Endothelial cell of umbilical vein (primary cell): ENCODE measurements around the gene SPA17. TPM values are rescaled to one million over a fixed set of nuclear protein-coding genes. Genes with fewer than 3 reads are reported as not detected.

Experiments used
- BruUV-seq: library from RNA; stranded (reverse); fragments of 400-500 nt; replicated peaks from 2 replicates; lab custom pipeline; 2021; lab: Mats Ljungman, UMichigan
- CTCF ChIA-PET: fragments of 300-600, 350-600 bp; sonication (Branson Sonifier 250); formaldehyde crosslinking; loops from one replicate; lab custom pipeline; 2021; ENCODE audit warnings: antibody characterized with exemption, inconsistent platforms; lab: Charles Lee
- POLR2A ChIA-PET: fragments of 300-600, 350-600 bp; sonication (Branson Sonifier 250); formaldehyde crosslinking; loops from one replicate; lab custom pipeline; 2021; ENCODE audit warnings: antibody characterized with exemption, inconsistent platforms; lab: Charles Lee
- DNase-seq: peaks from one replicate; pipeline ENCODE4 v3.0.0-alpha.2; 2011; ENCODE audit warnings: low read depth, low spot score
- FAIRE-seq: peaks from 2 replicates; lab custom pipeline; 2011; peaks lifted over from hg19 to GRCh38; lab: Jason Lieb, UNC
- H2AFZ ChIP-seq: 2 replicates; pipeline ENCODE4 v1.6.0; 2012; ENCODE audit warnings: low read depth, low read length, control low read depth, inconsistent platforms
- H3K27ac ChIP-seq: 2 replicates; pipeline ENCODE4 v1.5.1; 2011; ENCODE audit warnings: low read depth, mild to moderate bottlenecking, control low read depth, low read length, moderate library complexity; ENCODE audit not compliant: insufficient read depth
- H3K27me3 ChIP-seq, 2 experiments: 2 replicates each; pipeline versions ENCODE4 v1.6.0 to v1.6.1; 2011; ENCODE audit warnings: low read length in 2 of 2, mixed read lengths in 1 of 2; ENCODE audit not compliant: control insufficient read depth in 2 of 2, insufficient read depth in 2 of 2
- H3K36me3 ChIP-seq, 2 experiments: 2 replicates in 1 of 2; 3 replicates in 1 of 2; pipeline ENCODE4 v1.5.1; 2011; ENCODE audit warnings: low read length in 2 of 2, mild to moderate bottlenecking in 1 of 2, moderate library complexity in 1 of 2; ENCODE audit not compliant: control insufficient read depth in 2 of 2, insufficient read depth in 2 of 2; ENCODE audit errors: extremely low read depth in 1 of 2
- H3K4me1 ChIP-seq: 3 replicates; pipeline ENCODE4 v1.5.1; 2011; ENCODE audit warnings: mild to moderate bottlenecking, low read length; ENCODE audit not compliant: control insufficient read depth, insufficient read depth; ENCODE audit errors: extremely low read depth
- H3K4me2 ChIP-seq: 2 replicates; pipeline ENCODE4 v1.6.1; 2011; ENCODE audit warnings: low read length, control low read depth, mixed read lengths; ENCODE audit not compliant: insufficient read depth
- H3K4me3 ChIP-seq, 3 experiments: fragments of 200-600 bp in 1 of 3; sonication (generic), shearing (Covaris generic) in 1 of 3; replicated peaks in 1 of 3; 2 replicates each; pipeline ENCODE4 v1.5.1; 2011 to 2016; ENCODE audit warnings: control low read depth in 3 of 3, low read length in 3 of 3, mild to moderate bottlenecking in 2 of 3, inconsistent platforms in 1 of 3, low read depth in 1 of 3, moderate library complexity in 1 of 3; ENCODE audit not compliant: insufficient read depth in 1 of 3
- H3K79me2 ChIP-seq: 2 replicates; pipeline ENCODE4 v1.6.0; 2012; ENCODE audit warnings: low read length, inconsistent platforms; ENCODE audit not compliant: control insufficient read depth, insufficient read depth
- H3K9ac ChIP-seq: replicated peaks from 2 replicates; pipeline ENCODE3; 2011; ENCODE audit warnings: low read length, control low read depth; ENCODE audit not compliant: insufficient read depth; ENCODE audit errors: extremely low read depth
- H3K9me1 ChIP-seq: replicated peaks from 3 replicates; pipeline ENCODE4 v1.6.0; 2011; ENCODE audit warnings: mild to moderate bottlenecking, low read length; ENCODE audit not compliant: control insufficient read depth, insufficient read depth; ENCODE audit errors: extremely low read depth
- H3K9me3 ChIP-seq: replicated peaks from 2 replicates; pipeline ENCODE4 v1.5.1; 2012; ENCODE audit warnings: low read length, inconsistent platforms; ENCODE audit not compliant: control insufficient read depth, insufficient read depth
- H4K20me1 ChIP-seq: replicated peaks from 2 replicates; pipeline ENCODE3; 2011; ENCODE audit warnings: mild to moderate bottlenecking, low read length; ENCODE audit not compliant: control insufficient read depth, insufficient read depth; ENCODE audit errors: extremely low read depth
- CTCF ChIP-seq, 2 donors: IDR thresholded peaks; 1 replicate in 1 of 2; 2 replicates in 1 of 2; pipeline ENCODE4 v1.5.1; 2011; ENCODE audit warnings: low read length in 2 of 2, mild to moderate bottlenecking in 2 of 2, moderate library complexity in 2 of 2, control low read depth in 1 of 2, inconsistent platforms in 1 of 2, low read depth in 1 of 2; ENCODE audit not compliant: insufficient read depth in 1 of 2; ENCODE audit errors: extremely low read depth in 1 of 2
- EZH2 ChIP-seq: IDR thresholded peaks from 2 replicates; pipeline ENCODE4 v1.6.1; 2012; ENCODE audit warnings: borderline replicate concordance, low read depth, mild to moderate bottlenecking, moderate library complexity, low read length, inconsistent platforms; ENCODE audit not compliant: severe bottlenecking
- FOS ChIP-seq: IDR thresholded peaks from 2 replicates; pipeline ENCODE4 v1.6.1; 2011; ENCODE audit warnings: mild to moderate bottlenecking, low read length, moderate library complexity, borderline replicate concordance; ENCODE audit not compliant: insufficient read depth
- GATA2 ChIP-seq: IDR thresholded peaks from 2 replicates; pipeline ENCODE4 v1.7.0; 2011; ENCODE audit warnings: low read depth, mild to moderate bottlenecking, moderate library complexity, mixed read lengths, low read length; ENCODE audit not compliant: insufficient read length, insufficient read depth
- JUN ChIP-seq: IDR thresholded peaks from 2 replicates; pipeline ENCODE4 v1.6.1; 2011; ENCODE audit warnings: borderline replicate concordance, low read depth; ENCODE audit not compliant: insufficient read length, insufficient read depth
- MYC ChIP-seq: IDR thresholded peaks from one replicate; pipeline ENCODE4 v1.6.1; 2011; ENCODE audit warnings: mild to moderate bottlenecking, low read depth, low read length
- POLR2A ChIP-seq: IDR thresholded peaks from 2 replicates; pipeline ENCODE4 v1.6.1; 2012; ENCODE audit warnings: low read depth, mild to moderate bottlenecking, control low read depth, low read length
- POLR2AphosphoS5 ChIP-seq: IDR thresholded peaks from 2 replicates; pipeline ENCODE4 v1.6.1; 2012; ENCODE audit warnings: low read depth, mild to moderate bottlenecking, control low read depth, low read length, moderate library complexity; ENCODE audit not compliant: insufficient read depth
- dilution Hi-C: fragments of 300-500 bp; cut with MboI; formaldehyde crosslinking; loops from one replicate; pipeline ENCODE4 v1.15.0; 2019; ENCODE audit warnings: low sequenced_read_pairs; ENCODE audit not compliant: extremely low pct_ligation_motif_present
- intact Hi-C: fragments of 100-400 bp; cut with micrococcal nuclease; formaldehyde crosslinking; loops from one replicate; pipeline ENCODE4 v1.10.0; 2022
- polyA plus RNA-seq, 4 experiments: library from polyadenylated mRNA; depleted of rRNA in 3 of 4; stranded (reverse) in 3 of 4; unstranded in 1 of 4; fragments of >200 nt; gene quantifications; 2 replicates each; pipeline versions ENCODE4 v1.2.1 to v1.2.3, GENCODE V29; 2011 to 2012; ENCODE audit warnings: missing spikeins in 1 of 4
- total RNA-seq: library from RNA; stranded (reverse); gene quantifications from 2 replicates; pipeline ENCODE4 v1.2.3, GENCODE V29; 2021
- TF ChIP-seq, protein P1 (sequence below): IDR thresholded peaks from 2 replicates; pipeline ENCODE4 v1.6.1; 2011; ENCODE audit not compliant: insufficient read depth, insufficient read length

SPA17 gene
- total and polyA plus RNA-seq, 2 donors (not counting 3 experiments of a cell fraction or from before 2014, with no cell fraction given) = 3.9 to 4.7 TPM

DNA sequence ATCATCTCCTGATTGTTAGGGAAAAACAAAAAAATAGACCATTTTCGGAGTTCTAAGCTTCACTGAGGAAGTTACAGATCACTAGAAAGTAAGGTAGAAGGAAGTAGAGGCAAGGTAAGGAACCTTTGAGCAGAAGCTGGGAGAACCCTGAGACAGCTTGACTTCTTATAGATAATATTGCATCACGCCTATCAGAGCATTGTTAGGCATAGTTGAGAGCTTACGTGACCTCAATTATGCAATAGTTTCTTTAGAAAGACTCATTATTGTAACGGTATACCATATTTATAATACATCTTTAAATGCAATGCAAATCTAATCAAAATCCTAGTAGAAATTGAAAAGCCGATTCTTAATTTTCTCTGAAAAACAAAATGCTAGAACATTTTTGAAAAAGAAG, 46.2 kb upstream of the SPA17 start:
- H3K79me2 ChIP-seq = peaks cover 25% of the 10 kb centered on the region
- ChIA-PET POLR2A (no interaction called here), CTCF (interaction anchor here (0.8 to 1.5 kb wide), 3 partner anchors 166 to 222 kb away, joined by 3 to 4 read pairs (median 3); no protein-coding TSS in a partner anchor)
- no peaks in the 10 kb centered on the region for H3K27me3 ChIP-seq
- no peak overlapping the region for H3K27ac ChIP-seq
- H3K4me2 ChIP-seq = no peak overlapping the region
- no peaks in the 10 kb centered on the region for H4K20me1 ChIP-seq
- FAIRE-seq = no peak
- no peak overlapping the region for H2AFZ ChIP-seq
- peaks cover 16 to 29% of the 10 kb centered on the region in 2 experiments for H3K36me3 ChIP-seq
- H3K4me3 ChIP-seq = no peak overlapping the region
- peaks cover 14% of the 10 kb centered on the region for H3K4me1 ChIP-seq
- TF ChIP-seq FOS (no peak), MYC (no peak), EZH2 (no peak), POLR2A (no peak), CTCF (IDR thresholded peaks at IDR 0.05; ENCODE audit: extremely low read depth in 1 of 2, insufficient read depth in 1 of 2, low read depth in 1 of 2, low read length in 2 of 2) (no peak), POLR2AphosphoS5 (no peak), JUN (no peak), GATA2 (no peak)
- TF ChIP-seq, protein P1, sequence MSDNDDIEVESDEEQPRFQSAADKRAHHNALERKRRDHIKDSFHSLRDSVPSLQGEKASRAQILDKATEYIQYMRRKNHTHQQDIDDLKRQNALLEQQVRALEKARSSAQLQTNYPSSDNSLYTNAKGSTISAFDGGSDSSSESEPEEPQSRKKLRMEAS = no peak
- no peaks in the 10 kb centered on the region for H3K9me1 ChIP-seq
- dilution Hi-C loops = no loop called here
- BruUV-seq = no TSS peak
- DNase-seq = no peak
- intact Hi-C loops = no loop called here
- no peaks in the 10 kb centered on the region for H3K9me3 ChIP-seq
- H3K9ac ChIP-seq = no peak overlapping the region
